ENCODE results near the gene C11orf68.
"Not testable (repeated sequence)": the region's sequence is repeated elsewhere in the genome, so short reads cannot be mapped to it uniquely, and the experiment has no call there.

C11orf68 gene

GRCh38 chr11:65960824-65961266 is 42.0 kb upstream of the C11orf68 start:
- H3K4me3 ChIP-seq (ENCODE audit: low read length) = peak overlapping the region; percentile 87
- TF ChIP-seq CTCF (conservative IDR thresholded peaks at IDR 0.05; ENCODE audit: low read depth, low read length) = no peak
- DNase-seq (ENCODE audit: low read depth) = no peak

DNA sequence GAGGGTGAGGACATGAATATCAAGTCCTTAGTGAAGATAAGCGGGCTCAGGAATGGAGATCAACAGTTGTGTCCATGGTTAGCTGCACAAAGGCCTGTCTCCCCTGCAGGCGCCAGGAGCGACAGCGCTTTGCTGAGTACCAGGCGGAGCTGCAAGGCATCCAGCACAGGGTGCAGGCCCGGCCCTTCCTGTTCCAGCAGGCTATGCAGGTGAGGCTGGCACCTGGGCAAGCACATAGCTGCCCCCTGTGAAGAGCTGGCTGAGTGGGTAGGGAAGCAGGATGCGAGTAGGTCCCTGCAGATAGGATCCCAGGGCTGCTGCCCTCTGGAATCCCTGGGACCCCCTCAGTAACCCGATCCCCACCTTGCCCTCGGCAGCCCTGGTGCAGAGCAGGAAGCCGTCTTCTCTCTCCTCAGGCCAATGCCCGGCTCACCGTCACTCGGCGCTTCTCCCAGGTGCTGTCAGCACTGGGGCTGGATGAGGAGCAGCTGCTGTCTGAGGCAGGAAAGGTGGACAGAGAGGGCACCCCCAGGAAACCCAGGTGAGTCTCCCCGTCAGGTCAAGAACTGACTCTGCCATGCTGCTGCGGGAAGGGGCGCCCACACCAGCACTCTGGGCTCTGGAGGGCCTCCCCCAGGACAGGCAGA is 40.0 kb upstream of the C11orf68 start:
- DNase-seq (ENCODE audit: low read depth) = no peak
- no peak for TF ChIP-seq CTCF (conservative IDR thresholded peaks at IDR 0.05; ENCODE audit: low read depth, low read length)
- no peak overlapping the region for H3K4me3 ChIP-seq (ENCODE audit: low read length)

- no peak for TF ChIP-seq CTCF (conservative IDR thresholded peaks at IDR 0.05; ENCODE audit: low read depth, low read length)
- no peak for DNase-seq (ENCODE audit: low read depth)
These were observed 39.4 kb upstream of the C11orf68 start for GRCh38 chr11:65958291-65958690.

DNA sequence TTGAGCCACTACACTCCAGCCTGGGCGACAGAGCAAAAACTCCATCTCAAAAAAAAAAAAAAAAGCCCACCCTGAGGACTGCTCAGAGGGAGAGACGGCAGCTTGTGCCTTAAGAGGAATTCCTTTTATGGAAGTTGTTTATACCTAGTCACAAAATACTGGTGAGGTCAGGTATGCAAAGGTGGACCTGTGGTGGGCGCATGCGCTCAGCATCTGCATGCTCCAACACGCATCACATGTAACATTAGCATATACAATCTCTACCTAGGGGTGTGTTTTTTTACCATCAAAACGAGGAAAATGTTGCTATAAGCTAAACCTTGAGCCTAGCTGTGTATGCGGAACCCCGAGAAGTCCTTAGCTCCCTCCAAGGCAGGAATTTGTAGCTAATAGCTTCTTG is 35.9 kb upstream of the C11orf68 start:
- H3K4me3 ChIP-seq (ENCODE audit: low read length) = no peak overlapping the region
- TF ChIP-seq CTCF (conservative IDR thresholded peaks at IDR 0.05; ENCODE audit: low read depth, low read length) = no peak
- DNase-seq (ENCODE audit: low read depth) = no peak

More at GRCh38 chr11:65958291-65958690, 39.4 kb upstream of the C11orf68 start:
- H3K4me3 ChIP-seq (ENCODE audit: low read length) = no peak overlapping the region

DNA sequence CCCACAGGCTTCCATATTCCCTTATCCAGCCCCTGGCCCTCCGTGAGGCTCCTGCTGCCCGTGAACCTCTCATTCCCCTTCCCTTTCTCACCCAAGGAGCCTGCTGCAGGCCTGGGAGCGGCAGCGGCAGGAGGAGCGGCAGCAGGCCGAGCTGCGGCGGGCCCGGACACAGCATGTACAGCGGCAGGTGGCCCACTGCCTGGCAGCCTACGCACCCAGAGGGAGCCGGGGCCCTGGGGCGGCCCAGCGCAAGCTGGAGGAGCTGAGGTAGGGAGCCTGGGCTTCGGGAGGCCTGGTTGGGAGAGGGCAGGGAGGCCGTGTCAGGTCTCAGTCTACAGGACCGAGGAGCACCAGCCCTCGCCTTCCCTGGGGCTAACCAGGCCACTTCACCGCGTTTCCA is 34.6 kb upstream of the C11orf68 start:
- DNase-seq (ENCODE audit: low read depth) = no peak
- H3K4me3 ChIP-seq (ENCODE audit: low read length) = no peak overlapping the region
- TF ChIP-seq CTCF (conservative IDR thresholded peaks at IDR 0.05; ENCODE audit: low read depth, low read length) = no peak

- H3K4me3 ChIP-seq (ENCODE audit: low read length) = no peak overlapping the region
- no peak for TF ChIP-seq CTCF (conservative IDR thresholded peaks at IDR 0.05; ENCODE audit: low read depth, low read length)
- no peak for DNase-seq (ENCODE audit: low read depth)
These were observed 33.2 kb upstream of the C11orf68 start for GRCh38 chr11:65952052-65952521.

DNA sequence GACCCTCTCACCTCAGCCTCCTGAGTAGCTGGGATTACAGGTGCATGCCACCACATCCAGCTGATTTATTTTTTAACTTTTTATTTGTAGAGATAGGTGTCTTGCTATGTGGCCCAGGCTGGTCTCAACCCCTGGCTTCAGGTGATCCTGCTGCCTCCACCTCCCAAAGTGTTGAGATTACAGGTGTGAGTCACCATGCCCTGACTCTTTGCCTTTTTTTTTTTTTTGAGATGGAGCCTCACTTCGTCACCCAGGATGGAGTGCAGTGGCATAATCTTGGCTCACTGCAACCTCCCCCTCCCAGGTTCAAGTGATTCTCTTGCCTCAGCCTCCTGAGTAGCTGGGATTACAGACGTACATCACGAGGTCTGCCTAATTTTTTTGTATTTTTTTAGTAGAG is 32.8 kb upstream of the C11orf68 start:
- not testable (repeated sequence) for DNase-seq (ENCODE audit: low read depth)

DNA sequence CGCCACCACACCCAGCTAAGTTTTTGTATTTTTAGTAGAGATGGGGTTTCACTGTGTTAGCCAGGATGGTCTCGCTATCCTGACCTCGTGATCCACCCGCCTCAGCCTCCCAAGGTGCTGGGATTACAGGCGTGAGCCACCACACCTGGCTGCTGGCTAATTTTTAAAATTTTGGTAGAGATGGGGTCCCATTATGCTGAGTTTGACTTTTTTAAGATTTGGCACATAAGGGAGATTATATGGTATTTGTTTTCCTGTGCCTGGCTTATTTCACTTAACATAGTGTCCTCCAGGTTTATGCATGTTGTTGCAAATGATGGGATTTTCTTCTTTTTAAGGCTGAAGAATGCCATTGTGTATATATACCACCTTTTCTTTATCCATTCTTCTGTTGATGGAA is 31.8 kb upstream of the C11orf68 start:
- not testable (repeated sequence) for DNase-seq (ENCODE audit: low read depth)

More for the DNA sequence above, 32.8 kb upstream of the C11orf68 start:
- not testable (repeated sequence) for H3K4me3 ChIP-seq (ENCODE audit: low read length)

More for the DNA sequence above, 31.8 kb upstream of the C11orf68 start:
- H3K4me3 ChIP-seq (ENCODE audit: low read length) = not testable (repeated sequence)
